Measurements from ENCODE around the gene FST. TPM values are rescaled to one million over a fixed set of nuclear protein-coding genes. Genes with fewer than 3 reads are reported as not detected.

FST gene
- total and polyA plus RNA-seq, 2 of the 13 experiments (the other 11 are each of a cell fraction or from before 2014, with no cell fraction given) = 38.6 to 136 TPM

- TF ChIP-seq FIP1L1 (IDR thresholded peaks at IDR 0.05; ENCODE audit: borderline replicate concordance, insufficient read depth, low read depth, low read length) = no peak
- no peak for TF ChIP-seq ZNF34 (CRISPR knock-in tag; IDR thresholded peaks at IDR 0.05; ENCODE audit: borderline replicate concordance)
- TF ChIP-seq ZBTB34 (CRISPR knock-in tag; IDR thresholded peaks at IDR 0.05) = peak; percentile 100
- peak; percentile 85; the same call in 1 of the 2 replicates for TF ChIP-seq ZNF670 (CRISPR knock-in tag; IDR thresholded peaks at IDR 0.05; ENCODE audit: borderline replicate concordance)
- TF ChIP-seq CHCHD3 (CRISPR knock-in tag; IDR thresholded peaks at IDR 0.05) = no peak
- peak; percentile 100 for TF ChIP-seq ARID5B (CRISPR knock-in tag; IDR thresholded peaks at IDR 0.05)
- TF ChIP-seq KAT8 (CRISPR knock-in tag; IDR thresholded peaks at IDR 0.05) = peak; percentile 92
- 0 out of 2 replicates have a peak, but pooled peaks have one; percentile 41 for TF ChIP-seq PBX3 (CRISPR knock-in tag; IDR thresholded peaks at IDR 0.05; ENCODE audit: borderline replicate concordance)
- TF ChIP-seq HNF1B (CRISPR knock-in tag; IDR thresholded peaks at IDR 0.05) = peak; percentile 97
- TF ChIP-seq ZKSCAN5 (CRISPR knock-in tag; IDR thresholded peaks at IDR 0.05) = no peak
- no peak for TF ChIP-seq ATRX (CRISPR knock-in tag; IDR thresholded peaks at IDR 0.05; ENCODE audit: borderline replicate concordance)
- TF ChIP-seq ZNF253 (CRISPR knock-in tag; IDR thresholded peaks at IDR 0.05; ENCODE audit: borderline replicate concordance) = no peak
- peak; percentile 74 for TF ChIP-seq KMT2B (CRISPR knock-in tag; IDR thresholded peaks at IDR 0.05)
- TF ChIP-seq CBX2 (IDR thresholded peaks at IDR 0.05; ENCODE audit: low read depth, low read length) = no peak
- TF ChIP-seq CBX2 (CRISPR knock-in tag; IDR thresholded peaks at IDR 0.05; ENCODE audit: low read depth) = no peak
- peak; percentile 92 for TF ChIP-seq ZFP1 (CRISPR knock-in tag; IDR thresholded peaks at IDR 0.05)
- peak; percentile 87 for TF ChIP-seq MYPOP (CRISPR knock-in tag; IDR thresholded peaks at IDR 0.05)
Observed at GRCh38 chr5:53476531-53477480, 3.6 kb upstream of the FST start (continued).

Measured in HepG2 (cell line).